Measurements from ENCODE around the gene MELTF. TPM values are rescaled to one million over a fixed set of nuclear protein-coding genes. Genes with fewer than 3 reads are reported as not detected.

The MELTF gene
- total RNA-seq, 1 experiment from 2014 or later: 6.0 TPM

DNA sequence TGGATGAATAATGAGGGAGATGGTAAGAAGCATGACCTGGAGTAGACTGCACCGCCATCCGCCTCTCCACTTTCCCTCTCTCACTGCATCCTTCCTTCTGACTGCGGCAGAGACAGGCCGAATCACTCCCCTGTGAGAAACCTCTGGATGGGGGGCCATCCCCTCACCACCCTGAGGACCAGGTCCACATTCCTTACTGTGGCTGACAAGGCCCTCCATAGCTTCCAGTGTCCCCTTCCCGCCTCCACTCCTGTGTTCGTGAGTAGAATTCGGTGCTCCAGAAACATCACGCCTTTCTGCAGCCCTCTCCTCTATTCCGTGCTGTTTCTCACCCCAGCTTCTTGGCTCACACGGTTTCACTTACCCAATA lies 63.8 kb downstream of the MELTF start:
- H3K4me1 ChIP-seq: no peaks in the 10 kb centered on the region
- peaks cover 8% of the 10 kb centered on the region; the same call in 1 of the 2 replicates for H3K27me3 ChIP-seq
- H3K36me3 ChIP-seq: no peaks in the 10 kb centered on the region
- H3K9me3 ChIP-seq (replicated peaks): no peaks in the 10 kb centered on the region
- H3K27ac ChIP-seq: no peak overlapping the region
- H3K4me3 ChIP-seq: no peak overlapping the region
- DNase-seq: no peak

DNA sequence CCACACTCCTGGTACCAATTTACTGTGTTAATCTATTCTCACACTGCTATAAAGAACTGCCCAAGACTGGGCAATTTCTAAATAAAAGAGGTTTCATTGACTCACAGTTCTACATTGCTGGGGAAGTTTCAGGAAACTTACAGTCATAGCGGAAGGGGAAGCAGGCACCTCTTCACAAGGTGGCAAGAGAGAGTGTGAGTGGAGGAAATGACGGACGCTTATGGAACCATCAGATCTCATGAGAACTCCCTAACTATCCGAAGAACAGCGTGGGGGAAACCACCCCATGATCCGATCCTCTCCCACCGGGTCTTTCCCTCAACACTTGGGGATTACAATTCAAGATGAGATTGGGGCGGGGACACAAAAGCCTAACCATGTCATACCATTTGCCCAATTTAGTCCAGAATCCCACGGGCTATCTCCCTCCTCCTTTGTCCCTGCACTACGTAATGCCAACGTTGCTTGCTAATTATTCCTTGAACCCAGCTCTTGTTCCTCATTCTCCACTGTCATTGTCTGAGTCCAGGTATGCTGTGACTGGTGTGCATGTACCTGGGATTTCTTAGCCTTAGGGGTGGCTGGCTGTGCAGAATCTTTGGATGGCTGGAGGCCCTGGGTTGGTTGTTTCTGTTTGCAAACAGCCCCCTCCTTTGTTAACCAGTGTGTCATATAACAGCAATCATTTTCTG lies 64.4 kb downstream of the MELTF start:
- no peaks in the 10 kb centered on the region for H3K36me3 ChIP-seq
- no peaks in the 10 kb centered on the region for H3K4me1 ChIP-seq
- no peaks in the 10 kb centered on the region for H3K9me3 ChIP-seq (replicated peaks)
- H3K4me3 ChIP-seq: no peak overlapping the region
- H3K27ac ChIP-seq: no peak overlapping the region
- peaks cover 4% of the 10 kb centered on the region; the same call in 1 of the 2 replicates for H3K27me3 ChIP-seq
- no peak for DNase-seq

- no peaks in the 10 kb centered on the region for H3K36me3 ChIP-seq
- DNase-seq: no peak
- H3K4me3 ChIP-seq: no peak overlapping the region
- H3K4me1 ChIP-seq: no peaks in the 10 kb centered on the region
- H3K27me3 ChIP-seq: peaks cover 3% of the 10 kb centered on the region; the same call in 1 of the 2 replicates
- H3K9me3 ChIP-seq (replicated peaks): no peaks in the 10 kb centered on the region
- no peak overlapping the region for H3K27ac ChIP-seq
Observed at GRCh38 chr3:196963631-196963953, 66.0 kb downstream of the MELTF start.

DNA sequence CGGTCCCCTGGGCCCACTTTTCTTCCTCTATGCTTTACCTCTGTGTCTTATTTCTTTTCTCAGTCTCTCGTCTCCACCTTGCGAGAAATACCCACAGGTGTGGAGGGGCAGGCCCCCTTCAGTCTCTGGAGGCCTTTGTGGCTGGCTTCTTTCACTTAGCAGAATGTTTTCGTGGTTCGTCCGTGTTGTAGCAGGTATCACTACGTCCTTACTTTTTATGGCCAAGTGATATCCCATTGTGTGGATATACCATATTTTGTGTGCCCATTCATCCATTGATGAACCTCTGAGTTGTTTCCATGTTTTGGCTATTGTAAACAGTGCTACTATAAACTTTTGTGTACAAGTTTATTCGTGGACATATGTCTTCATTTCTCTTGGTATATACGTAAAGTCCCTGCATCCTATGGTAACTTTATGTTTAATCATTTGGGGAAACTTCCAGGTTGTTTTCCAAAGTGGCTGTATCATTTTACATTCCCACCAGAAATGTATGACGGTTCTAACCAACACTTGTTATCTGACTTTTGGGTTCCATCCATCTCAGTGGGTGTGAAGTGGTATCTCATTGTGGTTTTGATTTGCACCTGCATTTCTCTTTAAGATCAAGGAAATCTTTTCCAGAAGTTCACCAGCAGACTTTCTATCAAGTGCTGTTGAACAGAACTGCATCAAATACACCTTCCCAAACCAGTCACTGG lies 66.5 kb downstream of the MELTF start:
- DNase-seq: no peak

DNA sequence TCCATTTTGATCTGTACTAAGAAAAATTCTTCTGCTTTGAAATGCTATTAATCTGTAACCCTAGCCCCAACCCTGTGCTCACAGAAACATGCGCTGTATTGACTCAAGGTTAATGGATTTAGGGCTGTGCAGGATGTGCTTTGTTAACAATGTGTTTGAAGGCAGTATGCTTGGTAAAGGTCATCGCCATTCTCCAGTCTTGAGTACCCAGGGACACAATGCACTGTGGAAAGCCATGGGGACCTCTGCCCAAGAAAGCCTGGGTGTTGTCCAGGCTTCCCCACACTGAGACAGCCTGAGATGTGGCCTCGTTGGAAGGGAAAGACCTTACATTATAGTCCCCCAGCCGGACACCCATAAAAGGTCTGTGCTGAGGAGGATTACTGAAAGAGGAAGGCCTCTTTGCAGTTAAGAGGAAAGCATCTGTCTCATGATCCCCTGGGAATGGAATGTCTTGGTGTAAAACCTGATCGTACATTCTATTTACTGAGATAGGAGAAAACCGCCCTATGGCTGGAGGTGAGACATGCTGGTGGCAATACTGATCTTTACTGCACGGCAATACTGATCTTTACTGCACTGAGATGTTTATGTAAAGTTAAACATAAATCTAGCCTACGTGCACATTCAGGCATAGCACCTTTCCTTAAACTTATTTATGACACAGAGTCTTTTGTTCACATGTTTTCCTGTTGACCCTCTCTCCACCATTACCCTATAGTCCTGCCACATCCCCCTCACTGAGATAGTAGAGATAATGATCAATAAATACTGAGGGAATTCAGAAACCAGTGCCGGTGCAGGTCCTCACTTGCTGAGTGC lies 67.3 kb downstream of the MELTF start:
- H3K9me3 ChIP-seq (replicated peaks): no peaks in the 10 kb centered on the region
- H3K27ac ChIP-seq: no peak overlapping the region
- no peaks in the 10 kb centered on the region for H3K36me3 ChIP-seq
- no peaks in the 10 kb centered on the region for H3K4me1 ChIP-seq
- no peak for DNase-seq
- no peak overlapping the region for H3K4me3 ChIP-seq
- H3K27me3 ChIP-seq: no peaks in the 10 kb centered on the region

More for the DNA sequence above, 66.5 kb downstream of the MELTF start:
- Histone ChIP-seq H3K36me3 (no peaks in the 10 kb centered on the region), H3K4me3 (no peak overlapping the region), H3K27ac (no peak overlapping the region), H3K27me3 (peaks cover 3% of the 10 kb centered on the region; the same call in 1 of the 2 replicates), H3K9me3 (replicated peaks) (no peaks in the 10 kb centered on the region), H3K4me1 (no peaks in the 10 kb centered on the region)

- DNase-seq: no peak
- no peak overlapping the region for H3K4me3 ChIP-seq
- peaks cover 15% of the 10 kb centered on the region for H3K27me3 ChIP-seq
- H3K9me3 ChIP-seq (replicated peaks): no peaks in the 10 kb centered on the region; the same call in 1 of the 2 replicates
- H3K36me3 ChIP-seq: no peaks in the 10 kb centered on the region
- no peak overlapping the region for H3K27ac ChIP-seq
- H3K4me1 ChIP-seq: no peaks in the 10 kb centered on the region
Observed at GRCh38 chr3:196954832-196955231, 74.8 kb downstream of the MELTF start.

Other genes with a start within 250 kb of the MELTF start
- gene SENP5, start 161.9 kb downstream of the MELTF start, total RNA-seq (2014; rRNA removed; shearing (Covaris generic)): 45.4 and 54.0 TPM in 2 replicates
- 102 TPM in 2 replicates for gene NCBP2, start 87.3 kb downstream of the MELTF start, total RNA-seq (2014; rRNA removed; shearing (Covaris generic))
- 0.05 and 0.06 TPM in 2 replicates for gene PIGZ, start 61.0 kb downstream of the MELTF start, total RNA-seq (2014; rRNA removed; shearing (Covaris generic))

Data from SJCRH30 (cell line).